NCI-H2107 (cell line): ENCODE results near the gene ATF7IP2.
"Not testable (repeated sequence)": the region's sequence is repeated elsewhere in the genome, so short reads cannot be mapped to it uniquely, and the experiment has no call there.

Source experiments
- DNase-seq: peaks from one replicate; lab custom pipeline; 2025; lab: John Stamatoyannopoulos, UW

The ATF7IP2 gene

GRCh38 chr16:10385725-10386516 is at the start of gene ATF7IP2:
Gene ATF7IP2, plus strand, starts transcription at chr16:10386061. Its CDS starts 44,560 bp downstream, at chr16:10430621.
- no peak for DNase-seq

- DNase-seq, result no peak
Observed at GRCh38 chr16:10338426-10338825, 47.4 kb upstream of the ATF7IP2 start.

GRCh38 chr16:10339777-10340732 is 45.8 kb upstream of the ATF7IP2 start:
- no peak for DNase-seq

- DNase-seq, result no peak
Observed at GRCh38 chr16:10343124-10343760, 42.6 kb upstream of the ATF7IP2 start.

- DNase-seq, result not testable (repeated sequence)
Observed at GRCh38 chr16:10344699-10345098, 41.2 kb upstream of the ATF7IP2 start.

- no peak for DNase-seq
Observed at GRCh38 chr16:10345629-10346028, 40.2 kb upstream of the ATF7IP2 start.

- DNase-seq, result no peak
Observed at GRCh38 chr16:10349851-10350250, 36.0 kb upstream of the ATF7IP2 start.

- no peak for DNase-seq
Observed at GRCh38 chr16:10352262-10352661, 33.6 kb upstream of the ATF7IP2 start.

- no peak for DNase-seq
Observed at GRCh38 chr16:10355589-10355988, 30.3 kb upstream of the ATF7IP2 start.

- no peak for DNase-seq
Observed at GRCh38 chr16:10356870-10357842, 28.7 kb upstream of the ATF7IP2 start.

GRCh38 chr16:10361747-10362076 is 24.1 kb upstream of the ATF7IP2 start:
- not testable (repeated sequence) for DNase-seq

GRCh38 chr16:10362077-10362863 is 23.6 kb upstream of the ATF7IP2 start:
- DNase-seq, result no peak

GRCh38 chr16:10362864-10363197 is 23.0 kb upstream of the ATF7IP2 start:
- DNase-seq, result not testable (repeated sequence)

- not testable (repeated sequence) for DNase-seq
Observed at GRCh38 chr16:10366619-10367018, 19.2 kb upstream of the ATF7IP2 start.

GRCh38 chr16:10367616-10368188 is 18.2 kb upstream of the ATF7IP2 start:
- no peak for DNase-seq

GRCh38 chr16:10368969-10369551 is 16.8 kb upstream of the ATF7IP2 start:
- DNase-seq, result no peak

- no peak for DNase-seq
Observed at GRCh38 chr16:10370096-10370726, 15.7 kb upstream of the ATF7IP2 start.

- DNase-seq, result no peak
Observed at GRCh38 chr16:10371592-10371991, 14.3 kb upstream of the ATF7IP2 start.

GRCh38 chr16:10373556-10373955 is 12.3 kb upstream of the ATF7IP2 start:
- DNase-seq, result no peak
